HG03565 (cell line): ENCODE results near the gene BICRA.
"Not testable (repeated sequence)": the region's sequence is repeated elsewhere in the genome, so short reads cannot be mapped to it uniquely, and the experiment has no call there.

Experiments used
- ATAC-seq: cut with Tn5 transposase; IDR thresholded peaks from one replicate; pipeline ENCODE4 v1.9.1; 2021; ENCODE audit warnings: mild to moderate bottlenecking, moderate library complexity; ENCODE audit not compliant: unreplicated experiment

Gene BICRA

GRCh38 chr19:47707135-47707925, 98.4 kb downstream of the BICRA start:
- ATAC-seq = no peak

GRCh38 chr19:47711652-47712242, 102.8 kb downstream of the BICRA start:
- ATAC-seq = no peak

GRCh38 chr19:47713046-47714021, 104.4 kb downstream of the BICRA start, which contains the start of gene EHD2:
TSS of gene EHD2 (plus strand) at chr19:47713422. CDS start at chr19:47716613, 3,191 bp downstream.
- no peak for ATAC-seq

- no peak for ATAC-seq
Observed at GRCh38 chr19:47714339-47714738, 105.4 kb downstream of the BICRA start.

- ATAC-seq = not testable (repeated sequence)
Observed at GRCh38 chr19:47714855-47715254, 105.9 kb downstream of the BICRA start.

- no peak for ATAC-seq
Observed at GRCh38 chr19:47716270-47716937, 107.5 kb downstream of the BICRA start.

GRCh38 chr19:47718415-47719046, 109.6 kb downstream of the BICRA start:
- not testable (repeated sequence) for ATAC-seq

- ATAC-seq = no peak
Observed at GRCh38 chr19:47719047-47719859, 110.3 kb downstream of the BICRA start.

GRCh38 chr19:47720669-47721422, 111.9 kb downstream of the BICRA start:
- ATAC-seq = no peak

GRCh38 chr19:47723581-47723940, 114.6 kb downstream of the BICRA start:
- no peak for ATAC-seq

GRCh38 chr19:47725759-47726401, 116.9 kb downstream of the BICRA start:
- no peak for ATAC-seq

GRCh38 chr19:47726467-47726866, 117.5 kb downstream of the BICRA start:
- no peak for ATAC-seq

GRCh38 chr19:47728295-47728694, 119.4 kb downstream of the BICRA start:
- not testable (repeated sequence) for ATAC-seq

GRCh38 chr19:47729468-47729798, 120.5 kb downstream of the BICRA start:
- ATAC-seq = no peak

GRCh38 chr19:47729799-47730520, 121.0 kb downstream of the BICRA start:
- ATAC-seq = no peak

GRCh38 chr19:47730521-47730889, 121.6 kb downstream of the BICRA start:
- ATAC-seq = no peak

- ATAC-seq = no peak
Observed at GRCh38 chr19:47730910-47731309, 122.0 kb downstream of the BICRA start.

GRCh38 chr19:47735131-47735530, 126.2 kb downstream of the BICRA start:
- no peak for ATAC-seq
